HepG2 (cell line): Measurements from ENCODE around the gene SOX12. TPM values are rescaled to one million over a fixed set of nuclear protein-coding genes. Genes with fewer than 3 reads are reported as not detected.

Experiments
- AKAP8 ChIP-seq: sonication (generic); formaldehyde crosslinking; IDR thresholded peaks from 2 replicates; pipeline ENCODE4 v1.5.1; 2020; ENCODE audit warnings: mild to moderate bottlenecking, missing genetic modification reagents
- HNRNPK ChIP-seq: fragments of 200-400 bp; formaldehyde crosslinking; IDR thresholded peaks from 2 replicates; pipeline ENCODE4 v1.6.1; 2018; ENCODE audit warnings: low read length, low read depth, moderate library complexity, mild to moderate bottlenecking; ENCODE audit not compliant: poor library complexity, severe bottlenecking
- KAT2B ChIP-seq: fragments of 150-350 bp; IDR thresholded peaks from 2 replicates; pipeline ENCODE4 v1.6.1; 2014; ENCODE audit warnings: low read depth, low read length, borderline replicate concordance
- MEIS1 ChIP-seq: sonication (generic); formaldehyde crosslinking; IDR thresholded peaks from 2 replicates; pipeline ENCODE4 v1.9.0; 2021; ENCODE audit warnings: mild to moderate bottlenecking, missing genetic modification reagents, moderate library complexity, borderline replicate concordance
- MTA3 ChIP-seq: sonication (generic); formaldehyde crosslinking; IDR thresholded peaks from 2 replicates; pipeline ENCODE4 v1.4.0; 2020; ENCODE audit warnings: missing genetic modification reagents
- NONO ChIP-seq, 2 experiments: fragments of 450-650 bp in 1 of 2; sonication (generic) in 1 of 2; formaldehyde crosslinking in 1 of 2; IDR thresholded peaks in 1 of 2; conservative IDR thresholded peaks in 1 of 2; 2 replicates each; pipeline versions ENCODE4 v1.6.1 to v1.8.0; 2017 to 2022; ENCODE audit warnings: mild to moderate bottlenecking in 1 of 2, missing genetic modification reagents in 1 of 2, moderate library complexity in 1 of 2
- RAD21 ChIP-seq: fragments of 450-650 bp; formaldehyde crosslinking; IDR thresholded peaks from 2 replicates; pipeline ENCODE4 v1.5.0; 2020; ENCODE audit warnings: mild to moderate bottlenecking
- SYNCRIP ChIP-seq: fragments of 200-400 bp; formaldehyde crosslinking; IDR thresholded peaks from 2 replicates; pipeline ENCODE4 v1.6.1; 2018; ENCODE audit warnings: mild to moderate bottlenecking, low read depth, low read length; ENCODE audit not compliant: insufficient read depth
- TRIM24 ChIP-seq: sonication (generic); formaldehyde crosslinking; IDR thresholded peaks from 2 replicates; pipeline ENCODE4 v1.8.0; 2022; ENCODE audit warnings: mild to moderate bottlenecking, missing genetic modification reagents
- ZBTB8A ChIP-seq: sonication (generic); formaldehyde crosslinking; IDR thresholded peaks from 2 replicates; pipeline ENCODE4 v1.4.0; 2020; ENCODE audit warnings: mild to moderate bottlenecking, low read depth, missing genetic modification reagents, borderline replicate concordance
- ZNF350 ChIP-seq: sonication (generic); formaldehyde crosslinking; IDR thresholded peaks from 2 replicates; pipeline ENCODE4 v1.4.0; 2020; ENCODE audit warnings: mild to moderate bottlenecking, low read depth, missing genetic modification reagents, borderline replicate concordance
- ZNF720 ChIP-seq: sonication (generic); formaldehyde crosslinking; IDR thresholded peaks from 2 replicates; pipeline ENCODE4 v1.4.0; 2020; ENCODE audit warnings: missing genetic modification reagents
- ZSCAN12 ChIP-seq: sonication (generic); formaldehyde crosslinking; IDR thresholded peaks from 2 replicates; pipeline ENCODE4 v1.9.0; 2021; ENCODE audit warnings: mild to moderate bottlenecking, missing genetic modification reagents
- polyA plus RNA-seq, 8 experiments: library from polyadenylated mRNA; depleted of rRNA in 3 of 8; stranded (reverse) in 7 of 8; unstranded in 1 of 8; fragments of >200 nt; fragmentation: Illumina TruSeq in 4 of 8; extraction: Trizol in 4 of 8; gene quantifications; 2 replicates each; pipeline versions ENCODE4 v1.2.1 to v1.2.3, GENCODE V29; 2011 to 2016; ENCODE audit warnings: low read depth in 4 of 8, missing spikeins in 1 of 8, mixed read lengths in 1 of 8; ENCODE audit not compliant: insufficient read depth in 1 of 8
- total RNA-seq, 5 experiments: library from RNA; depleted of rRNA; stranded (reverse); fragments of >200 nt; fragmentation: Illumina TruSeq; extraction: Trizol; gene quantifications; 2 replicates each; pipeline ENCODE4 v1.2.3, GENCODE V29; 2016; ENCODE audit warnings: low read depth in 1 of 5
- TF ChIP-seq, protein P1 (sequence below): sonication (generic); formaldehyde crosslinking; IDR thresholded peaks from 2 replicates; pipeline ENCODE4 v1.9.0; 2021; ENCODE audit warnings: mild to moderate bottlenecking, missing genetic modification reagents
- TF ChIP-seq, protein P2 (sequence below): sonication (generic); formaldehyde crosslinking; conservative IDR thresholded peaks from 2 replicates; pipeline ENCODE4 v1.4.0; 2020; ENCODE audit warnings: missing genetic modification reagents
- TF ChIP-seq, protein P3 (sequence below): sonication (generic); formaldehyde crosslinking; conservative IDR thresholded peaks from 2 replicates; pipeline ENCODE4 v1.5.0; 2020; ENCODE audit warnings: missing genetic modification reagents
- TF ChIP-seq, protein P4 (sequence below): sonication (generic); formaldehyde crosslinking; IDR thresholded peaks from 2 replicates; pipeline ENCODE4 v1.4.0; 2020; ENCODE audit warnings: missing genetic modification reagents, borderline replicate concordance

SOX12 gene
- total and polyA plus RNA-seq, 2 of the 13 experiments (the other 11 are each of a cell fraction or from before 2014, with no cell fraction given): 10.0 to 18.7 TPM

DNA sequence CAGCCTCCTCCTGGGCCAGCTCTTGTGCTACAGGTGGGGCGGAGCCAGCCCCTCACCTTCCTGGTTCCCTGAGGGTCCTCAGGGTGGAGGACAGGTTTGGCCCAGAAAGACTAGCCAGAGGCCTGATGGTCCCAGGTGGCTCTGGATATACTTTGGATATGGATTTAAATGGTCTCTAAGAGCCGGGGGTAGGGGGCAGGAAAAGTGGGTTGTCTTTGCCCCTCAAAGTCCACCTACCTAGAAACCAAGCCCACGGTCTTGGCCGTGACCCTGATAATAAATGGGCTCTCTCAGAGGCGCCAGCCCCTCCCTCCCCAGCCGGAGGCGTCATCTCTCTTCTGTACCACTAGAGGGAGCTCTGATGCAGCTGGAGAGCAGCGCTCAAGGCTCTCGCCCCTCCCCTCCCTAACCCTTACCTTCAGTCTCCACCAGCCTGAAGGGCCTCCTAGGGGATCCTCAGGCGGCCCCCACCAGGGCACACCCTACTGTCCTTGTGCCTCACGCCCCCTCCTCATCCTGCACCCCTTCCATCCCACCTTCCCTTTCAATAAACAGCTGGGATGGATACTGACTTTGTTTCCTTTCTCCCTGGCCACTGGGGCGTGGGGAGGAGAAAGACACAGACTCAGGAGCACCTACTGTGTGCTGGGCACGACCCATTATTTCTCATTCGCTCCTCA is 29.1 kb downstream of the SOX12 start (continued):
- TF ChIP-seq ZNF350: peak; percentile 85
- TF ChIP-seq AKAP8 (CRISPR knock-in tag): peak; percentile 90
- TF ChIP-seq RAD21: peak; percentile 100
- TF ChIP-seq, protein P1, sequence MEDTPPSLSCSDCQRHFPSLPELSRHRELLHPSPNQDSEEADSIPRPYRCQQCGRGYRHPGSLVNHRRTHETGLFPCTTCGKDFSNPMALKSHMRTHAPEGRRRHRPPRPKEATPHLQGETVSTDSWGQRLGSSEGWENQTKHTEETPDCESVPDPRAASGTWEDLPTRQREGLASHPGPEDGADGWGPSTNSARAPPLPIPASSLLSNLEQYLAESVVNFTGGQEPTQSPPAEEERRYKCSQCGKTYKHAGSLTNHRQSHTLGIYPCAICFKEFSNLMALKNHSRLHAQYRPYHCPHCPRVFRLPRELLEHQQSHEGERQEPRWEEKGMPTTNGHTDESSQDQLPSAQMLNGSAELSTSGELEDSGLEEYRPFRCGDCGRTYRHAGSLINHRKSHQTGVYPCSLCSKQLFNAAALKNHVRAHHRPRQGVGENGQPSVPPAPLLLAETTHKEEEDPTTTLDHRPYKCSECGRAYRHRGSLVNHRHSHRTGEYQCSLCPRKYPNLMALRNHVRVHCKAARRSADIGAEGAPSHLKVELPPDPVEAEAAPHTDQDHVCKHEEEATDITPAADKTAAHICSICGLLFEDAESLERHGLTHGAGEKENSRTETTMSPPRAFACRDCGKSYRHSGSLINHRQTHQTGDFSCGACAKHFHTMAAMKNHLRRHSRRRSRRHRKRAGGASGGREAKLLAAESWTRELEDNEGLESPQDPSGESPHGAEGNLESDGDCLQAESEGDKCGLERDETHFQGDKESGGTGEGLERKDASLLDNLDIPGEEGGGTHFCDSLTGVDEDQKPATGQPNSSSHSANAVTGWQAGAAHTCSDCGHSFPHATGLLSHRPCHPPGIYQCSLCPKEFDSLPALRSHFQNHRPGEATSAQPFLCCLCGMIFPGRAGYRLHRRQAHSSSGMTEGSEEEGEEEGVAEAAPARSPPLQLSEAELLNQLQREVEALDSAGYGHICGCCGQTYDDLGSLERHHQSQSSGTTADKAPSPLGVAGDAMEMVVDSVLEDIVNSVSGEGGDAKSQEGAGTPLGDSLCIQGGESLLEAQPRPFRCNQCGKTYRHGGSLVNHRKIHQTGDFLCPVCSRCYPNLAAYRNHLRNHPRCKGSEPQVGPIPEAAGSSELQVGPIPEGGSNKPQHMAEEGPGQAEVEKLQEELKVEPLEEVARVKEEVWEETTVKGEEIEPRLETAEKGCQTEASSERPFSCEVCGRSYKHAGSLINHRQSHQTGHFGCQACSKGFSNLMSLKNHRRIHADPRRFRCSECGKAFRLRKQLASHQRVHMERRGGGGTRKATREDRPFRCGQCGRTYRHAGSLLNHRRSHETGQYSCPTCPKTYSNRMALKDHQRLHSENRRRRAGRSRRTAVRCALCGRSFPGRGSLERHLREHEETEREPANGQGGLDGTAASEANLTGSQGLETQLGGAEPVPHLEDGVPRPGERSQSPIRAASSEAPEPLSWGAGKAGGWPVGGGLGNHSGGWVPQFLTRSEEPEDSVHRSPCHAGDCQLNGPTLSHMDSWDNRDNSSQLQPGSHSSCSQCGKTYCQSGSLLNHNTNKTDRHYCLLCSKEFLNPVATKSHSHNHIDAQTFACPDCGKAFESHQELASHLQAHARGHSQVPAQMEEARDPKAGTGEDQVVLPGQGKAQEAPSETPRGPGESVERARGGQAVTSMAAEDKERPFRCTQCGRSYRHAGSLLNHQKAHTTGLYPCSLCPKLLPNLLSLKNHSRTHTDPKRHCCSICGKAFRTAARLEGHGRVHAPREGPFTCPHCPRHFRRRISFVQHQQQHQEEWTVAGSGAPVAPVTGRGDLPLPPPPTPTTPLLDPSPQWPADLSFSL (CRISPR knock-in tag): no peak
- TF ChIP-seq ZBTB8A (CRISPR knock-in tag): no peak
- TF ChIP-seq, protein P2, sequence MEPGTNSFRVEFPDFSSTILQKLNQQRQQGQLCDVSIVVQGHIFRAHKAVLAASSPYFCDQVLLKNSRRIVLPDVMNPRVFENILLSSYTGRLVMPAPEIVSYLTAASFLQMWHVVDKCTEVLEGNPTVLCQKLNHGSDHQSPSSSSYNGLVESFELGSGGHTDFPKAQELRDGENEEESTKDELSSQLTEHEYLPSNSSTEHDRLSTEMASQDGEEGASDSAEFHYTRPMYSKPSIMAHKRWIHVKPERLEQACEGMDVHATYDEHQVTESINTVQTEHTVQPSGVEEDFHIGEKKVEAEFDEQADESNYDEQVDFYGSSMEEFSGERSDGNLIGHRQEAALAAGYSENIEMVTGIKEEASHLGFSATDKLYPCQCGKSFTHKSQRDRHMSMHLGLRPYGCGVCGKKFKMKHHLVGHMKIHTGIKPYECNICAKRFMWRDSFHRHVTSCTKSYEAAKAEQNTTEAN: no peak
- TF ChIP-seq MEIS1 (CRISPR knock-in tag): no peak; the same call in 1 of the 2 replicates
- TF ChIP-seq, protein P3, sequence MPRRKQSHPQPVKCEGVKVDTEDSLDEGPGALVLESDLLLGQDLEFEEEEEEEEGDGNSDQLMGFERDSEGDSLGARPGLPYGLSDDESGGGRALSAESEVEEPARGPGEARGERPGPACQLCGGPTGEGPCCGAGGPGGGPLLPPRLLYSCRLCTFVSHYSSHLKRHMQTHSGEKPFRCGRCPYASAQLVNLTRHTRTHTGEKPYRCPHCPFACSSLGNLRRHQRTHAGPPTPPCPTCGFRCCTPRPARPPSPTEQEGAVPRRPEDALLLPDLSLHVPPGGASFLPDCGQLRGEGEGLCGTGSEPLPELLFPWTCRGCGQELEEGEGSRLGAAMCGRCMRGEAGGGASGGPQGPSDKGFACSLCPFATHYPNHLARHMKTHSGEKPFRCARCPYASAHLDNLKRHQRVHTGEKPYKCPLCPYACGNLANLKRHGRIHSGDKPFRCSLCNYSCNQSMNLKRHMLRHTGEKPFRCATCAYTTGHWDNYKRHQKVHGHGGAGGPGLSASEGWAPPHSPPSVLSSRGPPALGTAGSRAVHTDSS: no peak
- TF ChIP-seq ZSCAN12: no peak
- no peak for TF ChIP-seq KAT2B
- TF ChIP-seq, protein P4, sequence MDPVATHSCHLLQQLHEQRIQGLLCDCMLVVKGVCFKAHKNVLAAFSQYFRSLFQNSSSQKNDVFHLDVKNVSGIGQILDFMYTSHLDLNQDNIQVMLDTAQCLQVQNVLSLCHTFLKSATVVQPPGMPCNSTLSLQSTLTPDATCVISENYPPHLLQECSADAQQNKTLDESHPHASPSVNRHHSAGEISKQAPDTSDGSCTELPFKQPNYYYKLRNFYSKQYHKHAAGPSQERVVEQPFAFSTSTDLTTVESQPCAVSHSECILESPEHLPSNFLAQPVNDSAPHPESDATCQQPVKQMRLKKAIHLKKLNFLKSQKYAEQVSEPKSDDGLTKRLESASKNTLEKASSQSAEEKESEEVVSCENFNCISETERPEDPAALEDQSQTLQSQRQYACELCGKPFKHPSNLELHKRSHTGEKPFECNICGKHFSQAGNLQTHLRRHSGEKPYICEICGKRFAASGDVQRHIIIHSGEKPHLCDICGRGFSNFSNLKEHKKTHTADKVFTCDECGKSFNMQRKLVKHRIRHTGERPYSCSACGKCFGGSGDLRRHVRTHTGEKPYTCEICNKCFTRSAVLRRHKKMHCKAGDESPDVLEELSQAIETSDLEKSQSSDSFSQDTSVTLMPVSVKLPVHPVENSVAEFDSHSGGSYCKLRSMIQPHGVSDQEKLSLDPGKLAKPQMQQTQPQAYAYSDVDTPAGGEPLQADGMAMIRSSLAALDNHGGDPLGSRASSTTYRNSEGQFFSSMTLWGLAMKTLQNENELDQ (CRISPR knock-in tag): no peak
- TF ChIP-seq HNRNPK: no peak
- no peak for TF ChIP-seq ZNF720 (CRISPR knock-in tag)
- TF ChIP-seq TRIM24 (CRISPR knock-in tag): no peak
- TF ChIP-seq NONO (IDR thresholded peaks at IDR 0.05): no peak
- TF ChIP-seq NONO (CRISPR knock-in tag; conservative IDR thresholded peaks at IDR 0.05): peak; percentile 69; the same call in 1 of the 2 replicates
- TF ChIP-seq MTA3: no peak
- TF ChIP-seq SYNCRIP: no peak
